Keratinocyte (primary cell): ENCODE measurements around the gene ZFYVE28. TPM values are rescaled to one million over a fixed set of nuclear protein-coding genes. Genes with fewer than 3 reads are reported as not detected.

Experiments
- DNase-seq: peaks from one replicate; pipeline ENCODE4 v3.0.0-alpha.2; 2011; ENCODE audit warnings: low read depth, missing footprints, low spot score
- FAIRE-seq: peaks from 2 replicates; lab custom pipeline; 2011; peaks lifted over from hg19 to GRCh38; lab: Jason Lieb, UNC
- H2AFZ ChIP-seq: 2 replicates; pipeline ENCODE4 v1.6.0; 2012; ENCODE audit warnings: low read length, control low read depth, inconsistent platforms; ENCODE audit not compliant: control insufficient read depth
- H3K27ac ChIP-seq: 2 replicates; pipeline ENCODE4 v1.5.1; 2011; ENCODE audit warnings: low read length; ENCODE audit not compliant: control insufficient read depth, insufficient read depth
- H3K27me3 ChIP-seq: 3 replicates; pipeline ENCODE4 v1.6.0; 2011; ENCODE audit warnings: low read length; ENCODE audit not compliant: control insufficient read depth, insufficient read depth; ENCODE audit errors: extremely low read depth
- H3K36me3 ChIP-seq, 2 experiments: 2 replicates in 1 of 2; 3 replicates in 1 of 2; pipeline ENCODE4 v1.5.1; 2011; ENCODE audit warnings: low read length in 2 of 2, mild to moderate bottlenecking in 1 of 2; ENCODE audit not compliant: control insufficient read depth in 2 of 2, insufficient read depth in 2 of 2; ENCODE audit errors: extremely low read depth in 1 of 2
- H3K4me1 ChIP-seq: 3 replicates; pipeline ENCODE4 v1.5.1; 2011; ENCODE audit warnings: low read length; ENCODE audit not compliant: control insufficient read depth, insufficient read depth; ENCODE audit errors: extremely low read depth
- H3K4me2 ChIP-seq: 3 replicates; pipeline ENCODE4 v1.6.0; 2011; ENCODE audit warnings: low read depth, low read length; ENCODE audit not compliant: control insufficient read depth, insufficient read depth; ENCODE audit errors: extremely low read depth
- H3K4me3 ChIP-seq, 3 experiments: fragments of 200-600 bp in 1 of 3; sonication (generic) in 1 of 3; 2 replicates in 2 of 3; 3 replicates in 1 of 3; pipeline ENCODE4 v1.5.1; 2011 to 2016; ENCODE audit warnings: low read length in 3 of 3, mild to moderate bottlenecking in 3 of 3, control low read depth in 2 of 3, inconsistent platforms in 1 of 3, low read depth in 1 of 3, mixed read lengths in 1 of 3, mixed run types in 1 of 3, moderate library complexity in 1 of 3; ENCODE audit not compliant: control insufficient read depth in 2 of 3, insufficient read depth in 2 of 3; ENCODE audit errors: extremely low read depth in 1 of 3
- H3K79me2 ChIP-seq: 2 replicates; pipeline ENCODE4 v1.6.0; 2012; ENCODE audit warnings: low read length; ENCODE audit not compliant: control insufficient read depth, insufficient read depth
- H3K9ac ChIP-seq: 3 replicates; pipeline ENCODE4 v1.6.0; 2011; ENCODE audit warnings: low read length; ENCODE audit not compliant: control insufficient read depth, insufficient read depth; ENCODE audit errors: extremely low read depth
- H3K9me1 ChIP-seq: 3 replicates; pipeline ENCODE4 v1.6.0; 2011; ENCODE audit warnings: low read length; ENCODE audit not compliant: control insufficient read depth, insufficient read depth; ENCODE audit errors: extremely low read depth
- H3K9me3 ChIP-seq: 2 replicates; pipeline ENCODE4 v1.5.1; 2012; ENCODE audit warnings: low read depth, low read length; ENCODE audit not compliant: control insufficient read depth
- H4K20me1 ChIP-seq: 3 replicates; pipeline ENCODE4 v1.6.0; 2011; ENCODE audit warnings: low read length; ENCODE audit not compliant: control insufficient read depth, insufficient read depth; ENCODE audit errors: extremely low read depth
- CTCF ChIP-seq, 3 experiments: IDR thresholded peaks in 1 of 3; conservative IDR thresholded peaks in 1 of 3; optimal IDR thresholded peaks in 1 of 3; 2 replicates in 2 of 3; 3 replicates in 1 of 3; pipeline versions ENCODE3 to v1.5.1; 2011; ENCODE audit warnings: low read length in 3 of 3, mild to moderate bottlenecking in 3 of 3, moderate library complexity in 2 of 3, control low read depth in 1 of 3, inconsistent platforms in 1 of 3; ENCODE audit not compliant: insufficient read depth in 2 of 3; ENCODE audit errors: extremely low read depth in 1 of 3
- EZH2 ChIP-seq: IDR thresholded peaks from one replicate; pipeline ENCODE4 v1.6.1; 2012; ENCODE audit warnings: inconsistent platforms, mild to moderate bottlenecking, low read length, moderate library complexity
- dilution Hi-C: fragments of 300-500 bp; cut with MboI; formaldehyde crosslinking; loops from one replicate; pipeline ENCODE4 v1.7.0; 2020; ENCODE audit warnings: low sequenced_read_pairs; ENCODE audit not compliant: extremely low pct_ligation_motif_present
- polyA plus RNA-seq, 5 experiments: library from polyadenylated mRNA; depleted of rRNA in 3 of 5; stranded (reverse) in 3 of 5; stranded (forward) in 1 of 5; unstranded in 1 of 5; fragments of >200 nt; gene quantifications; 1 replicate in 1 of 5; 2 replicates in 3 of 5; 3 replicates in 1 of 5; pipeline versions ENCODE4 v1.2.1 to v1.2.3, GENCODE V29; 2011 to 2012; ENCODE audit warnings: missing spikeins in 2 of 5, low read depth in 1 of 5, low replicate concordance in 1 of 5

The ZFYVE28 gene
- polyA plus RNA-seq, 1 donor (not counting 4 experiments of a cell fraction or from before 2014, with no cell fraction given), result 0.33 TPM

GRCh38 chr4:2426711-2427275 lies 8.3 kb upstream of the ZFYVE28 start:
- Histone ChIP-seq H3K9ac (no peak overlapping the region), H3K9me1 (no peaks in the 10 kb centered on the region), H3K27ac (no peak overlapping the region), H3K27me3 (peaks cover 17% of the 10 kb centered on the region), H3K4me3 (no peak overlapping the region), H3K36me3 (no peaks in the 10 kb centered on the region), H3K4me2 (no peak overlapping the region), H3K79me2 (no peaks in the 10 kb centered on the region), H3K4me1 (no peaks in the 10 kb centered on the region), H3K9me3 (no peaks in the 10 kb centered on the region), H2AFZ (no peak overlapping the region), H4K20me1 (no peaks in the 10 kb centered on the region)
- DNase-seq (no peak), FAIRE-seq (no peak)
- dilution Hi-C loops, result no loop called here
- TF ChIP-seq EZH2 (no peak), CTCF (optimal IDR thresholded peaks at IDR 0.05 in 1 of 3, IDR thresholded peaks at IDR 0.05 in 1 of 3, conservative IDR thresholded peaks at IDR 0.05 in 1 of 3; ENCODE audit: extremely low read depth in 1 of 3, insufficient read depth in 2 of 3, low read length in 3 of 3) (no peak)

GRCh38 chr4:2426069-2426397 lies 7.6 kb upstream of the ZFYVE28 start:
- H3K36me3 ChIP-seq, result no peaks in the 10 kb centered on the region
- H4K20me1 ChIP-seq, result no peaks in the 10 kb centered on the region
- H3K79me2 ChIP-seq, result no peaks in the 10 kb centered on the region
- no peak overlapping the region for H3K27ac ChIP-seq
- dilution Hi-C loops, result no loop called here
- H3K4me1 ChIP-seq, result no peaks in the 10 kb centered on the region
- TF ChIP-seq CTCF (optimal IDR thresholded peaks at IDR 0.05 in 1 of 3, IDR thresholded peaks at IDR 0.05 in 1 of 3, conservative IDR thresholded peaks at IDR 0.05 in 1 of 3; ENCODE audit: extremely low read depth in 1 of 3, insufficient read depth in 2 of 3, low read length in 3 of 3) (no peak), EZH2 (no peak)
- H2AFZ ChIP-seq, result no peak overlapping the region
- no peaks in the 10 kb centered on the region for H3K9me3 ChIP-seq
- DNase-seq, result no peak
- H3K9ac ChIP-seq, result no peak overlapping the region
- FAIRE-seq, result no peak
- no peaks in the 10 kb centered on the region for H3K9me1 ChIP-seq
- no peak overlapping the region for H3K4me3 ChIP-seq
- H3K4me2 ChIP-seq, result no peak overlapping the region
- H3K27me3 ChIP-seq, result peaks cover 18% of the 10 kb centered on the region
